ENCODE data around the gene CLEC7A.
A peak's percentile ranks its signal among the peaks of the same experiment; 100 is the strongest.

DNA sequence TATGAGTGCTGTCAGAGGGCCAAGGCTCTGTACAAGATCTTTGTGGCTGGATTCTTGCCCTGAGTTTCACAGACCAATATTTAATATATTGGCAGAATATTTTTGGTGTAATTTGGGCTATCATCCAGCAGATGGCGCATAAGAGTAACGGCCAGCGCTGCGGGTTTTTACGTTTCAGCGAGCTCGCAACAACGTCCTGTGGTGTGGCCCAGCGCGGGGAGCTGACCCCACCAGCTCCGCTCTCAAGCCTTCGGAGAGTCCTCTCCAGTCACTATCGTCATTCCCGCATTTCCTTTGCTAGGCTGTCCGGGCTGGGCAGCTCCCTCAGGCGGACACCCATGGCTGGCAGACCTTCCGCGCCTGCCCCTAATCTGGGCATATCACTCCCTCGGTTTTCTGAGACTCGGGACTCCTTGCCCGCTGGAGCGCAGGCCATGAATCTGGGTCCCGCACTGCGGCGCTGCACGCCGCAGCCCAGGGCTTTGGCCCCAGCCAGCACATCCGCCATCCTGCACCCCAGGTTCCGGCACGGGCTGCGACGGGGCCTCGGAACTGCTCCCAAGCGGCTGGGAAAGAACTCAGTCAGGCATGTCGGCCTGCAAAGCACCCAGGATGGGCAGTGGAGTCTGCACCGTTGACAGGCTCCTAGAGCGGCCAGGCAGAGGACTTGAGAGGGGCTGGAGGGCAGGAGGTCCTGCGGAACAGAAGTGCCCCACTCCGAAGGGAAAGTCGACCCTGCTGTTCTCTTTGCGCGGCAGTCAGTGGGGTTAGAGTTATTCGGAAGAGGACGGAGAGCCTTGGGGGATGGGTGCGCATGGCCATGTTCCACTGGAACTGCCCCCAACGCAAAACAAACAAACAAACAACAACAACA lies 23.5 kb upstream of the CLEC7A start:
- TF ChIP-seq, protein P1, sequence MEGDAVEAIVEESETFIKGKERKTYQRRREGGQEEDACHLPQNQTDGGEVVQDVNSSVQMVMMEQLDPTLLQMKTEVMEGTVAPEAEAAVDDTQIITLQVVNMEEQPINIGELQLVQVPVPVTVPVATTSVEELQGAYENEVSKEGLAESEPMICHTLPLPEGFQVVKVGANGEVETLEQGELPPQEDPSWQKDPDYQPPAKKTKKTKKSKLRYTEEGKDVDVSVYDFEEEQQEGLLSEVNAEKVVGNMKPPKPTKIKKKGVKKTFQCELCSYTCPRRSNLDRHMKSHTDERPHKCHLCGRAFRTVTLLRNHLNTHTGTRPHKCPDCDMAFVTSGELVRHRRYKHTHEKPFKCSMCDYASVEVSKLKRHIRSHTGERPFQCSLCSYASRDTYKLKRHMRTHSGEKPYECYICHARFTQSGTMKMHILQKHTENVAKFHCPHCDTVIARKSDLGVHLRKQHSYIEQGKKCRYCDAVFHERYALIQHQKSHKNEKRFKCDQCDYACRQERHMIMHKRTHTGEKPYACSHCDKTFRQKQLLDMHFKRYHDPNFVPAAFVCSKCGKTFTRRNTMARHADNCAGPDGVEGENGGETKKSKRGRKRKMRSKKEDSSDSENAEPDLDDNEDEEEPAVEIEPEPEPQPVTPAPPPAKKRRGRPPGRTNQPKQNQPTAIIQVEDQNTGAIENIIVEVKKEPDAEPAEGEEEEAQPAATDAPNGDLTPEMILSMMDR (IDR thresholded peaks at IDR 0.05), result peak; percentile 81 to 84 (median 84)
- peak; percentile 60 to 63 for TF ChIP-seq POLR2AphosphoS5 (IDR thresholded peaks at IDR 0.05)
- no peak for TF ChIP-seq EP300 (IDR thresholded peaks at IDR 0.05)
